Activated B cell treated with CpG ODN at 0.5 μM for 24 hours (primary cell): ENCODE data around the gene OR2C3. TPM values are rescaled to one million over a fixed set of nuclear protein-coding genes. Genes with fewer than 3 reads are reported as not detected.

Experiments
- ATAC-seq: fragments of 200-7000 bp; cut with Tn5 transposase; one replicate; pipeline ENCODE4 v1.10.0; 2021; ENCODE audit warnings: low read depth, mild to moderate bottlenecking, moderate library complexity
- CTCF ChIA-PET: fragments of 350-600 bp; sonication (Branson Sonifier 250); formaldehyde crosslinking; loops from one replicate; lab custom pipeline; 2021; ENCODE audit warnings: antibody characterized with exemption; lab: Charles Lee
- POLR2A ChIA-PET: fragments of 350-600 bp; sonication (Branson Sonifier 250); formaldehyde crosslinking; loops from one replicate; lab custom pipeline; 2021; ENCODE audit warnings: antibody characterized with exemption; lab: Charles Lee
- DNase-seq: peaks from one replicate; pipeline ENCODE4 v3.0.0; 2022
- H3K27ac Mint-ChIP-seq: one replicate; pipeline ENCODE4 v1.8.0; 2020; ENCODE audit warnings: mixed read lengths
- H3K27me3 Mint-ChIP-seq: one replicate; pipeline ENCODE4 v1.8.0; 2021; ENCODE audit warnings: mixed read lengths
- H3K36me3 Mint-ChIP-seq: one replicate; pipeline ENCODE4 v1.8.0; 2021; ENCODE audit warnings: low read depth, mixed read lengths
- H3K4me1 Mint-ChIP-seq: one replicate; pipeline ENCODE4 v1.8.0; 2021; ENCODE audit warnings: mixed read lengths
- H3K4me3 Mint-ChIP-seq: one replicate; pipeline ENCODE4 v1.8.0; 2020; ENCODE audit warnings: mild to moderate bottlenecking, mixed read lengths
- H3K9me3 Mint-ChIP-seq: one replicate; pipeline ENCODE4 v1.8.0; 2020; ENCODE audit warnings: mixed read lengths
- intact Hi-C: fragments of 100-400 bp; cut with micrococcal nuclease; formaldehyde crosslinking; loops from one replicate; pipeline ENCODE4 v1.15.1; 2024
- total RNA-seq: library from RNA; stranded (reverse); gene quantifications from 2 replicates; pipeline ENCODE4 v1.2.3, GENCODE V29; 2022
- TF ChIP-seq, protein P1 (sequence below): fragments of 200-600 bp; IDR thresholded peaks from one replicate; pipeline ENCODE4 v1.8.0; 2022; ENCODE audit warnings: antibody characterized with exemption, mild to moderate bottlenecking

The OR2C3 gene
- total RNA-seq, 1 donor from 2014 or later, result not detected

DNA sequence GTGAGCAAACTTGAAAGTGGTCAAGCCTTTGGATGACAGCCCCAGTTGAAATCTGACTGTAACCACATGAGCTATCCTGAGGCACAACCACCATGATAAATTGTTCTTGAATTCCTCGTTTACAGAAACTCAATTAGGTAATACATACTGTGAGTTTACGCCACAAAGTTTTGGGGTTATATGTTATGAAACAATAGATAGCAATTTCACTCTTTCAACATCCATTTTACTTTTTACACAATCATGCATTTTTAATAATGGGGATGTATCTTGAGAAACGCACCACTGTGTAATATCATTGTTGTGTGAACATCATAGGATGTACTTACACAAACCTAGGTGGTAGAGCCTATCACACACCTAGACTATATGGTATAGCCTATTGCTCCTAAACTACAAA is 35.4 kb downstream of the OR2C3 start:
- Mint-ChIP-seq H3K36me3 (no peaks in the 10 kb centered on the region), H3K9me3 (no peaks in the 10 kb centered on the region), H3K4me1 (no peaks in the 10 kb centered on the region), H3K27me3 (peaks cover 2% of the 10 kb centered on the region), H3K27ac (no peak overlapping the region), H3K4me3 (no peak overlapping the region)
- DNase-seq (no peak), ATAC-seq (no peak)
- ChIA-PET CTCF (no interaction called here), POLR2A (no interaction called here)
- intact Hi-C loops, result no loop called here
- TF ChIP-seq, protein P1, sequence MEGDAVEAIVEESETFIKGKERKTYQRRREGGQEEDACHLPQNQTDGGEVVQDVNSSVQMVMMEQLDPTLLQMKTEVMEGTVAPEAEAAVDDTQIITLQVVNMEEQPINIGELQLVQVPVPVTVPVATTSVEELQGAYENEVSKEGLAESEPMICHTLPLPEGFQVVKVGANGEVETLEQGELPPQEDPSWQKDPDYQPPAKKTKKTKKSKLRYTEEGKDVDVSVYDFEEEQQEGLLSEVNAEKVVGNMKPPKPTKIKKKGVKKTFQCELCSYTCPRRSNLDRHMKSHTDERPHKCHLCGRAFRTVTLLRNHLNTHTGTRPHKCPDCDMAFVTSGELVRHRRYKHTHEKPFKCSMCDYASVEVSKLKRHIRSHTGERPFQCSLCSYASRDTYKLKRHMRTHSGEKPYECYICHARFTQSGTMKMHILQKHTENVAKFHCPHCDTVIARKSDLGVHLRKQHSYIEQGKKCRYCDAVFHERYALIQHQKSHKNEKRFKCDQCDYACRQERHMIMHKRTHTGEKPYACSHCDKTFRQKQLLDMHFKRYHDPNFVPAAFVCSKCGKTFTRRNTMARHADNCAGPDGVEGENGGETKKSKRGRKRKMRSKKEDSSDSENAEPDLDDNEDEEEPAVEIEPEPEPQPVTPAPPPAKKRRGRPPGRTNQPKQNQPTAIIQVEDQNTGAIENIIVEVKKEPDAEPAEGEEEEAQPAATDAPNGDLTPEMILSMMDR, result no peak

GRCh38 chr1:247496581-247497285 is 39.5 kb downstream of the OR2C3 start:
- H3K36me3 Mint-ChIP-seq, result no peaks in the 10 kb centered on the region
- ChIA-PET POLR2A (no interaction called here), CTCF (no interaction called here)
- ATAC-seq (no peak), DNase-seq (no peak)
- intact Hi-C loops, result no loop called here
- H3K4me1 Mint-ChIP-seq, result no peaks in the 10 kb centered on the region
- no peak overlapping the region for H3K27ac Mint-ChIP-seq
- peaks cover 13% of the 10 kb centered on the region for H3K27me3 Mint-ChIP-seq
- TF ChIP-seq, protein P1, result no peak
- no peaks in the 10 kb centered on the region for H3K9me3 Mint-ChIP-seq
- H3K4me3 Mint-ChIP-seq, result no peak overlapping the region

DNA sequence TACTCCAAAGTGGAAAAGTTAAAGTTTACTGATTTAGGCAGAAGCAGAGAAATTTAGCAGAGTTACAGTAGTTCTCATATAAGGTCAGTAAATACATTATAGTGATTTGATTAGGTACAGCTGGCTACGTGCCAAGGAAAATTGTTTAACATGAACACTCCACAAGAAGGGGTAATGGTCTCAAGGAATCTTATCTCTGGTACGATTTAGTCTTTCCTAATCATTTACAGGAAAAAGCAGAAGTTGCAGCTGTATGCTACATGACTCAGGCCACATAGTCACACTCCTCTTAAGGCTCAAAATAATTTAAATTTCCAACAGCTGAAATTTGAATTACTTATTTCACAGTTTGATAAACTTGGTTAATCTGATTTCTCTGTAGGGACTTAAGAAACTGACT is 41.5 kb downstream of the OR2C3 start:
- CTCF ChIA-PET, result interaction anchor here (0.8 to 0.9 kb wide), 2 partner anchors 104 to 122 kb away, joined by 3 to 4 read pairs; no protein-coding TSS in a partner anchor
- no peaks in the 10 kb centered on the region for H3K36me3 Mint-ChIP-seq

DNA sequence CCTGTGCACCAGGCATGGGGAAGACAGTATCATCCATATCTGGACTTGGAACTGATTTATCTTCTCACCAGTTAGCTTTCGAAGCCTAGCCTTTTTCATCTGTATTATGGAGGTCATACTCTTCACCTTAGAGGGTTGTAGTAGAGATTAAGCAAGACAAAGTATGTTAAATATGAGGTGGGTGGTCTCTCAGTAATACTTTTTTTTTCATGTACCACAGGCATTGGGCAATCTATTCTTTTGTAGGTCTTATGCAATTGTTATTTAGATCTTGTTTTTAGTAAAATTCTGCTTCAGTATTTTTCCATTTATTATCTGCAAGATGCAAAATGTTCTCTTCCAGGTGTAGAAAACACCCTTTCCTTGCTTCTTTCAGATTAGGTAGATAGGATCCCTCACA is 43.1 kb downstream of the OR2C3 start:
- Mint-ChIP-seq H3K27me3 (peaks cover 17% of the 10 kb centered on the region), H3K9me3 (no peaks in the 10 kb centered on the region), H3K36me3 (no peaks in the 10 kb centered on the region), H3K4me1 (no peaks in the 10 kb centered on the region), H3K27ac (no peak overlapping the region), H3K4me3 (no peak overlapping the region)
- TF ChIP-seq, protein P1, result no peak
- DNase-seq (no peak), ATAC-seq (no peak)
- ChIA-PET CTCF (interaction anchor here (1.2 kb wide), 1 partner anchor 120 kb away, joined by 11 read pairs; no protein-coding TSS in a partner anchor), POLR2A (interaction anchor here (0.6 kb wide), 1 partner anchor 18 kb away, joined by 3 read pairs; no protein-coding TSS in a partner anchor)
- intact Hi-C loops, result no loop called here

More for the DNA sequence above, 41.5 kb downstream of the OR2C3 start:
- ATAC-seq (no peak), DNase-seq (no peak)
- TF ChIP-seq, protein P1, result no peak
- intact Hi-C loops, result no loop called here
- no peak overlapping the region for H3K4me3 Mint-ChIP-seq
- peaks cover 17% of the 10 kb centered on the region for H3K27me3 Mint-ChIP-seq
- POLR2A ChIA-PET, result no interaction called here
- H3K4me1 Mint-ChIP-seq, result no peaks in the 10 kb centered on the region
- no peak overlapping the region for H3K27ac Mint-ChIP-seq
- H3K9me3 Mint-ChIP-seq, result no peaks in the 10 kb centered on the region

GRCh38 chr1:247491328-247491727 is 44.9 kb downstream of the OR2C3 start:
- peaks cover 15% of the 10 kb centered on the region for H3K27me3 Mint-ChIP-seq
- ChIA-PET POLR2A (no interaction called here), CTCF (interaction anchor here (0.6 to 8.6 kb wide), 3 partner anchors 8 to 117 kb away, joined by 3 to 154 read pairs (median 149); no protein-coding TSS in a partner anchor)
- ATAC-seq (no peak), DNase-seq (no peak)
- no peaks in the 10 kb centered on the region for H3K9me3 Mint-ChIP-seq
- intact Hi-C loops, result no loop called here
- H3K36me3 Mint-ChIP-seq, result no peaks in the 10 kb centered on the region
- no peaks in the 10 kb centered on the region for H3K4me1 Mint-ChIP-seq
- no peak overlapping the region for H3K4me3 Mint-ChIP-seq
- TF ChIP-seq, protein P1, result no peak
- no peak overlapping the region for H3K27ac Mint-ChIP-seq
